Neural cell (in vitro differentiated cells): ENCODE data around the gene GRIN2C.

Source experiments
- EZH2 ChIP-seq: fragments of 200-600, 300-800 bp; shearing (Covaris generic), sonication (generic); IDR thresholded peaks from 2 replicates; pipeline ENCODE4 v1.6.1; 2014; ENCODE audit warnings: antibody characterized with exemption, low read length, borderline replicate concordance, mild to moderate bottlenecking; ENCODE audit not compliant: insufficient read depth, poor library complexity, severe bottlenecking
- POLR2AphosphoS5 ChIP-seq: IDR thresholded peaks from 2 replicates; pipeline ENCODE4 v1.6.1; 2012
- RAD21 ChIP-seq: fragments of 450-650 bp; conservative IDR thresholded peaks from 2 replicates; pipeline ENCODE4 v1.6.1; 2014; ENCODE audit warnings: antibody characterized with exemption, mild to moderate bottlenecking, moderate library complexity
- SMC3 ChIP-seq: fragments of 450-650 bp; conservative IDR thresholded peaks from 2 replicates; pipeline ENCODE4 v1.6.1; 2014; ENCODE audit warnings: antibody characterized with exemption, mild to moderate bottlenecking, moderate library complexity; ENCODE audit not compliant: poor library complexity
- TAF1 ChIP-seq: IDR thresholded peaks from 2 replicates; pipeline ENCODE4 v1.6.1; 2012; ENCODE audit warnings: low read depth
- TF ChIP-seq, protein P1 (sequence below): fragments of 450-650 bp; IDR thresholded peaks from 2 replicates; pipeline ENCODE4 v1.5.1; 2014; ENCODE audit warnings: antibody characterized with exemption, mild to moderate bottlenecking, moderate library complexity; ENCODE audit not compliant: poor library complexity, severe bottlenecking

DNA sequence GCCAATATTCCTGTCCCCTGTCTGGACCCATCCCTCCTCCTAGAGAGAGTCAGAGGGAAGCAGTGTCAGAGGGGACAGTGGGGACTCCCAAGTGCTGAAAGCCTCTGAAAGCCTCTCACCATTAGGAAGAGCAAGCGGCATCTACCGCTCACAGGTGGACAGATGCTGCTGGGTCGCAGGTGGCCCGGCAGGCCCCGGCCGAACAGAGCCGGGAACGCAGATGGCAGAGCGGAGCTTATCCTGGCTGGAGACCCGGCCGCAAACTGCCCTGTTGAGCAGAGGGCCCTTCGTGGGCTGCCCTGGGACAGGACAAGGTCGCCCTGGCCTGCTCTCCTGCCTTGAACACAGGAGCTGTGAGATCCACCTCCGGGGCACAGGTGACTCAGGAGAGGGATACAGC is 60.6 kb downstream of the GRIN2C start:
- TF ChIP-seq, protein P1, sequence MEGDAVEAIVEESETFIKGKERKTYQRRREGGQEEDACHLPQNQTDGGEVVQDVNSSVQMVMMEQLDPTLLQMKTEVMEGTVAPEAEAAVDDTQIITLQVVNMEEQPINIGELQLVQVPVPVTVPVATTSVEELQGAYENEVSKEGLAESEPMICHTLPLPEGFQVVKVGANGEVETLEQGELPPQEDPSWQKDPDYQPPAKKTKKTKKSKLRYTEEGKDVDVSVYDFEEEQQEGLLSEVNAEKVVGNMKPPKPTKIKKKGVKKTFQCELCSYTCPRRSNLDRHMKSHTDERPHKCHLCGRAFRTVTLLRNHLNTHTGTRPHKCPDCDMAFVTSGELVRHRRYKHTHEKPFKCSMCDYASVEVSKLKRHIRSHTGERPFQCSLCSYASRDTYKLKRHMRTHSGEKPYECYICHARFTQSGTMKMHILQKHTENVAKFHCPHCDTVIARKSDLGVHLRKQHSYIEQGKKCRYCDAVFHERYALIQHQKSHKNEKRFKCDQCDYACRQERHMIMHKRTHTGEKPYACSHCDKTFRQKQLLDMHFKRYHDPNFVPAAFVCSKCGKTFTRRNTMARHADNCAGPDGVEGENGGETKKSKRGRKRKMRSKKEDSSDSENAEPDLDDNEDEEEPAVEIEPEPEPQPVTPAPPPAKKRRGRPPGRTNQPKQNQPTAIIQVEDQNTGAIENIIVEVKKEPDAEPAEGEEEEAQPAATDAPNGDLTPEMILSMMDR, result no peak
- TF ChIP-seq SMC3 (no peak), EZH2 (no peak), POLR2AphosphoS5 (no peak), TAF1 (no peak), RAD21 (no peak)
